Uterus (tissue), 4 donors: ENCODE data around the gene ELF2. TPM values are rescaled to one million over a fixed set of nuclear protein-coding genes. Genes with fewer than 3 reads are reported as not detected.
"Not testable (repeated sequence)": the region's sequence is repeated elsewhere in the genome, so short reads cannot be mapped to it uniquely, and the experiment has no call there.

Experiments
- DNase-seq, 2 donors: peaks; one replicate each; pipeline ENCODE4 v3.0.0-alpha.2; 2019 to 2020
- H3K27ac ChIP-seq, 2 donors: fragments of 200-600 bp; sonication (generic); 1 replicate in 1 of 2; 2 replicates in 1 of 2; pipeline ENCODE4 v1.5.1; 2016 to 2018
- H3K27me3 ChIP-seq, 2 donors: fragments of 200-600 bp; sonication (generic); one replicate each; pipeline ENCODE4 v1.5.1; 2018 to 2019; ENCODE audit warnings: control low read depth in 1 of 2
- H3K36me3 ChIP-seq, 2 donors: fragments of 200-600 bp; sonication (generic); one replicate each; pipeline ENCODE4 v1.5.1; 2019; ENCODE audit warnings: control low read depth in 1 of 2
- H3K4me1 ChIP-seq, 2 donors: fragments of 200-600 bp; sonication (generic); one replicate each; pipeline ENCODE4 v1.5.1; 2018 to 2019; ENCODE audit warnings: control low read depth in 1 of 2
- H3K4me3 ChIP-seq, 2 donors: fragments of 200-600 bp; sonication (generic); 1 replicate in 1 of 2; 2 replicates in 1 of 2; pipeline ENCODE4 v1.5.1; 2018 to 2019; ENCODE audit warnings: mild to moderate bottlenecking in 1 of 2
- H3K9me3 ChIP-seq, 2 donors: fragments of 200-600 bp; sonication (generic); one replicate each; pipeline ENCODE4 v1.5.1; 2019; ENCODE audit warnings: control low read depth in 1 of 2
- CTCF ChIP-seq, 4 experiments: fragments of 200-600 bp in 2 of 4; fragments of 450-650 bp in 2 of 4; sonication (generic) in 2 of 4; IDR thresholded peaks; one replicate each; pipeline ENCODE4 v1.5.1; 2016 to 2019; ENCODE audit warnings: antibody characterized with exemption in 4 of 4, mild to moderate bottlenecking in 2 of 4, moderate library complexity in 1 of 4
- POLR2A ChIP-seq, 2 donors: fragments of 450-650 bp; IDR thresholded peaks; one replicate each; pipeline ENCODE4 v1.6.1; 2016; ENCODE audit warnings: antibody characterized with exemption in 2 of 2, mild to moderate bottlenecking in 1 of 2, moderate library complexity in 1 of 2
- intact Hi-C: fragments of 100-400 bp; cut with DNase I; formaldehyde crosslinking; loops from one replicate; pipeline ENCODE4 v1.15.1; 2023; ENCODE audit warnings: low total_unique reads
- total RNA-seq, 4 donors: library from RNA; depleted of rRNA in 3 of 4; stranded (reverse); fragments of >200 nt in 3 of 4; gene quantifications; one replicate each; pipeline versions ENCODE4 v1.1.0 to v1.2.4, GENCODE V29; 2014 to 2023
- donor health status: DM: yes; HTN: yes; CAD: no.

ELF2 gene
- total RNA-seq, 4 donors from 2014 or later = 65.8 to 103 (median 86.0) TPM

- Histone ChIP-seq H3K36me3 (no peaks in the 10 kb centered on the region), H3K4me3 (peak overlapping the region; percentile 64), H3K27me3 (no peaks in the 10 kb centered on the region), H3K9me3 (no peaks in the 10 kb centered on the region), H3K27ac (peak overlapping the region; percentile 88 to 94), H3K4me1 (peaks cover 0 to 5% of the 10 kb centered on the region in 2 donors)
- peak; percentile 94 to 95 for DNase-seq
- intact Hi-C loops = loop anchor here (10.0 kb wide), 1 partner anchor 92 kb away; the partner anchor contains the start of gene ELF2
- TF ChIP-seq CTCF (IDR thresholded peaks at IDR 0.05) = no peak
- TF ChIP-seq POLR2A (IDR thresholded peaks at IDR 0.05) = peak in 1 of 2 donors; percentile 46
Measured at GRCh38 chr4:139082750-139083606, 94.0 kb downstream of the ELF2 start.

GRCh38 chr4:139078926-139079325 is 98.1 kb downstream of the ELF2 start:
- H3K27me3 ChIP-seq = no peaks in the 10 kb centered on the region
- no peak for DNase-seq
- no peaks in the 10 kb centered on the region for H3K36me3 ChIP-seq
- H3K4me3 ChIP-seq = no peak overlapping the region
- H3K27ac ChIP-seq = no peak overlapping the region
- intact Hi-C loops = no loop called here
- TF ChIP-seq CTCF (IDR thresholded peaks at IDR 0.05) = no peak
- no peak for TF ChIP-seq POLR2A (IDR thresholded peaks at IDR 0.05)
- H3K4me1 ChIP-seq = peaks cover 0 to 20% of the 10 kb centered on the region in 2 donors
- no peaks in the 10 kb centered on the region for H3K9me3 ChIP-seq

- no peaks in the 10 kb centered on the region for H3K36me3 ChIP-seq
- intact Hi-C loops = no loop called here
- no peak for TF ChIP-seq CTCF (IDR thresholded peaks at IDR 0.05)
- no peak for TF ChIP-seq POLR2A (IDR thresholded peaks at IDR 0.05)
- H3K4me1 ChIP-seq = peaks cover 0 to 20% of the 10 kb centered on the region in 2 donors
- H3K9me3 ChIP-seq = no peaks in the 10 kb centered on the region
- peak overlapping the region in 1 of 2 donors; percentile 24 for H3K27ac ChIP-seq
- no peak for DNase-seq
- no peak overlapping the region for H3K4me3 ChIP-seq
- no peaks in the 10 kb centered on the region for H3K27me3 ChIP-seq
Measured at GRCh38 chr4:139077567-139078355, 99.3 kb downstream of the ELF2 start.

GRCh38 chr4:139076016-139076744 is 100.8 kb downstream of the ELF2 start:
- no peaks in the 10 kb centered on the region for H3K9me3 ChIP-seq
- H3K36me3 ChIP-seq = no peaks in the 10 kb centered on the region
- no peak overlapping the region for H3K4me3 ChIP-seq
- no peak for TF ChIP-seq POLR2A (IDR thresholded peaks at IDR 0.05)
- no peak for DNase-seq
- H3K27ac ChIP-seq = peak overlapping the region in 1 of 2 donors; percentile 26
- intact Hi-C loops = no loop called here
- no peaks in the 10 kb centered on the region for H3K27me3 ChIP-seq
- peaks cover 0 to 15% of the 10 kb centered on the region in 2 donors for H3K4me1 ChIP-seq

- intact Hi-C loops = no loop called here
- H3K27me3 ChIP-seq = no peaks in the 10 kb centered on the region
- H3K9me3 ChIP-seq = no peaks in the 10 kb centered on the region
- no peaks in the 10 kb centered on the region for H3K36me3 ChIP-seq
- TF ChIP-seq POLR2A (IDR thresholded peaks at IDR 0.05) (no peak), CTCF (IDR thresholded peaks at IDR 0.05) (no peak)
- DNase-seq = no peak
- H3K27ac ChIP-seq = no peak overlapping the region
- H3K4me1 ChIP-seq = no peaks in the 10 kb centered on the region
- no peak overlapping the region for H3K4me3 ChIP-seq
Measured at GRCh38 chr4:139060591-139060990, 116.4 kb downstream of the ELF2 start.

GRCh38 chr4:139059026-139059425 is 118.0 kb downstream of the ELF2 start:
- DNase-seq, intact Hi-C loops, H3K36me3 ChIP-seq, H3K27ac ChIP-seq, H3K27me3 ChIP-seq, H3K9me3 ChIP-seq, H3K4me3 ChIP-seq, H3K4me1 ChIP-seq: not testable (repeated sequence)
